ENCODE results near the gene FGF14.

The FGF14 gene

GRCh38 chr13:101942535-101943157 is 459.2 kb downstream of the FGF14 start:
- Histone ChIP-seq H3K4me3 (ENCODE audit: insufficient read depth, low read depth, low read length, poor library complexity, severe bottlenecking) (no peak overlapping the region), H3K27me3 (replicated peaks; ENCODE audit: control insufficient read depth, insufficient read depth, low read length, poor library complexity, severe bottlenecking) (no peaks in the 10 kb centered on the region), H3K36me3 (ENCODE audit: control insufficient read depth, insufficient read depth, low read length) (no peaks in the 10 kb centered on the region), H3K4me1 (ENCODE audit: control insufficient read depth, insufficient read depth, low read length, poor library complexity, severe bottlenecking) (no peaks in the 10 kb centered on the region), H3K27ac (ENCODE audit: insufficient read depth, low read length, poor library complexity, severe bottlenecking) (no peak overlapping the region), H3K9me3 (ENCODE audit: control insufficient read depth, low read length) (no peaks in the 10 kb centered on the region)
- no peak for DNase-seq

GRCh38 chr13:101942038-101942437 is 459.8 kb downstream of the FGF14 start:
- no peak overlapping the region for H3K27ac ChIP-seq (ENCODE audit: insufficient read depth, low read length, poor library complexity, severe bottlenecking)
- H3K36me3 ChIP-seq (ENCODE audit: control insufficient read depth, insufficient read depth, low read length), result no peaks in the 10 kb centered on the region
- DNase-seq, result no peak
- no peaks in the 10 kb centered on the region for H3K4me1 ChIP-seq (ENCODE audit: control insufficient read depth, insufficient read depth, low read length, poor library complexity, severe bottlenecking)
- no peaks in the 10 kb centered on the region for H3K27me3 ChIP-seq (replicated peaks; ENCODE audit: control insufficient read depth, insufficient read depth, low read length, poor library complexity, severe bottlenecking)
- H3K9me3 ChIP-seq (ENCODE audit: control insufficient read depth, low read length), result no peaks in the 10 kb centered on the region
- H3K4me3 ChIP-seq (ENCODE audit: insufficient read depth, low read depth, low read length, poor library complexity, severe bottlenecking), result no peak overlapping the region

- Histone ChIP-seq H3K4me3 (ENCODE audit: insufficient read depth, low read depth, low read length, poor library complexity, severe bottlenecking) (no peak overlapping the region), H3K4me1 (ENCODE audit: control insufficient read depth, insufficient read depth, low read length, poor library complexity, severe bottlenecking) (no peaks in the 10 kb centered on the region), H3K27ac (ENCODE audit: insufficient read depth, low read length, poor library complexity, severe bottlenecking) (no peak overlapping the region), H3K27me3 (replicated peaks; ENCODE audit: control insufficient read depth, insufficient read depth, low read length, poor library complexity, severe bottlenecking) (no peaks in the 10 kb centered on the region), H3K36me3 (ENCODE audit: control insufficient read depth, insufficient read depth, low read length) (no peaks in the 10 kb centered on the region), H3K9me3 (ENCODE audit: control insufficient read depth, low read length) (no peaks in the 10 kb centered on the region)
- DNase-seq, result no peak
Observed at GRCh38 chr13:101941095-101941783, 460.6 kb downstream of the FGF14 start.

GRCh38 chr13:101939370-101939769 is 462.5 kb downstream of the FGF14 start:
- Histone ChIP-seq H3K27ac (ENCODE audit: insufficient read depth, low read length, poor library complexity, severe bottlenecking) (no peak overlapping the region), H3K27me3 (replicated peaks; ENCODE audit: control insufficient read depth, insufficient read depth, low read length, poor library complexity, severe bottlenecking) (no peaks in the 10 kb centered on the region), H3K9me3 (ENCODE audit: control insufficient read depth, low read length) (no peaks in the 10 kb centered on the region)

GRCh38 chr13:101935828-101936227 is 466.0 kb downstream of the FGF14 start:
- no peak for DNase-seq
- H3K9me3 ChIP-seq (ENCODE audit: control insufficient read depth, low read length), result no peaks in the 10 kb centered on the region
- H3K4me3 ChIP-seq (ENCODE audit: insufficient read depth, low read depth, low read length, poor library complexity, severe bottlenecking), result no peak overlapping the region
- H3K27ac ChIP-seq (ENCODE audit: insufficient read depth, low read length, poor library complexity, severe bottlenecking), result no peak overlapping the region
- no peaks in the 10 kb centered on the region for H3K27me3 ChIP-seq (replicated peaks; ENCODE audit: control insufficient read depth, insufficient read depth, low read length, poor library complexity, severe bottlenecking)
- H3K36me3 ChIP-seq (ENCODE audit: control insufficient read depth, insufficient read depth, low read length), result no peaks in the 10 kb centered on the region
- H3K4me1 ChIP-seq (ENCODE audit: control insufficient read depth, insufficient read depth, low read length, poor library complexity, severe bottlenecking), result no peaks in the 10 kb centered on the region

More at GRCh38 chr13:101939370-101939769, 462.5 kb downstream of the FGF14 start:
- H3K4me3 ChIP-seq (ENCODE audit: insufficient read depth, low read depth, low read length, poor library complexity, severe bottlenecking), result no peak overlapping the region
- no peaks in the 10 kb centered on the region for H3K4me1 ChIP-seq (ENCODE audit: control insufficient read depth, insufficient read depth, low read length, poor library complexity, severe bottlenecking)
- DNase-seq, result no peak
- H3K36me3 ChIP-seq (ENCODE audit: control insufficient read depth, insufficient read depth, low read length), result no peaks in the 10 kb centered on the region

- DNase-seq, result no peak
- Histone ChIP-seq H3K4me1 (ENCODE audit: control insufficient read depth, insufficient read depth, low read length, poor library complexity, severe bottlenecking) (no peaks in the 10 kb centered on the region), H3K27me3 (replicated peaks; ENCODE audit: control insufficient read depth, insufficient read depth, low read length, poor library complexity, severe bottlenecking) (no peaks in the 10 kb centered on the region), H3K27ac (ENCODE audit: insufficient read depth, low read length, poor library complexity, severe bottlenecking) (no peak overlapping the region), H3K36me3 (ENCODE audit: control insufficient read depth, insufficient read depth, low read length) (no peaks in the 10 kb centered on the region), H3K9me3 (ENCODE audit: control insufficient read depth, low read length) (no peaks in the 10 kb centered on the region), H3K4me3 (ENCODE audit: insufficient read depth, low read depth, low read length, poor library complexity, severe bottlenecking) (no peak overlapping the region)
Observed at GRCh38 chr13:101931186-101931585, 470.7 kb downstream of the FGF14 start.

- Histone ChIP-seq H3K27me3 (replicated peaks; ENCODE audit: control insufficient read depth, insufficient read depth, low read length, poor library complexity, severe bottlenecking) (no peaks in the 10 kb centered on the region), H3K9me3 (ENCODE audit: control insufficient read depth, low read length) (no peaks in the 10 kb centered on the region), H3K36me3 (ENCODE audit: control insufficient read depth, insufficient read depth, low read length) (no peaks in the 10 kb centered on the region), H3K4me3 (ENCODE audit: insufficient read depth, low read depth, low read length, poor library complexity, severe bottlenecking) (no peak overlapping the region), H3K4me1 (ENCODE audit: control insufficient read depth, insufficient read depth, low read length, poor library complexity, severe bottlenecking) (no peaks in the 10 kb centered on the region), H3K27ac (ENCODE audit: insufficient read depth, low read length, poor library complexity, severe bottlenecking) (no peak overlapping the region)
- DNase-seq, result no peak
Observed at GRCh38 chr13:101930331-101930730, 471.5 kb downstream of the FGF14 start.

GRCh38 chr13:101925731-101926130 is 476.1 kb downstream of the FGF14 start:
- H3K9me3 ChIP-seq (ENCODE audit: control insufficient read depth, low read length), result no peaks in the 10 kb centered on the region
- no peak overlapping the region for H3K27ac ChIP-seq (ENCODE audit: insufficient read depth, low read length, poor library complexity, severe bottlenecking)
- H3K4me1 ChIP-seq (ENCODE audit: control insufficient read depth, insufficient read depth, low read length, poor library complexity, severe bottlenecking), result no peaks in the 10 kb centered on the region
- H3K36me3 ChIP-seq (ENCODE audit: control insufficient read depth, insufficient read depth, low read length), result no peaks in the 10 kb centered on the region
- H3K4me3 ChIP-seq (ENCODE audit: insufficient read depth, low read depth, low read length, poor library complexity, severe bottlenecking), result no peak overlapping the region
- no peak for DNase-seq
- H3K27me3 ChIP-seq (replicated peaks; ENCODE audit: control insufficient read depth, insufficient read depth, low read length, poor library complexity, severe bottlenecking), result no peaks in the 10 kb centered on the region

GRCh38 chr13:101919541-101920181 is 482.2 kb downstream of the FGF14 start:
- H3K27ac ChIP-seq (ENCODE audit: insufficient read depth, low read length, poor library complexity, severe bottlenecking), result no peak overlapping the region
- DNase-seq, result no peak
- no peak overlapping the region for H3K4me3 ChIP-seq (ENCODE audit: insufficient read depth, low read depth, low read length, poor library complexity, severe bottlenecking)
- no peaks in the 10 kb centered on the region for H3K9me3 ChIP-seq (ENCODE audit: control insufficient read depth, low read length)
- no peaks in the 10 kb centered on the region for H3K4me1 ChIP-seq (ENCODE audit: control insufficient read depth, insufficient read depth, low read length, poor library complexity, severe bottlenecking)
- no peaks in the 10 kb centered on the region for H3K36me3 ChIP-seq (ENCODE audit: control insufficient read depth, insufficient read depth, low read length)
- H3K27me3 ChIP-seq (replicated peaks; ENCODE audit: control insufficient read depth, insufficient read depth, low read length, poor library complexity, severe bottlenecking), result peaks cover 22% of the 10 kb centered on the region

Data from effector memory CD4-positive, alpha-beta T cell (primary cell).